H9 (cell line): Measurements from ENCODE around the gene BTBD3. TPM values are rescaled to one million over a fixed set of nuclear protein-coding genes. Genes with fewer than 3 reads are reported as not detected.

ENCODE experiments used
- DNase-seq: peaks from one replicate; pipeline ENCODE4 v3.0.0-alpha.2; 2017
- H2AFZ ChIP-seq: one replicate; pipeline ENCODE4 v1.6.1; 2013; ENCODE audit warnings: mild to moderate bottlenecking, low read length, control low read depth, moderate library complexity
- H2AK5ac ChIP-seq: 2 replicates; pipeline ENCODE4 v1.6.1; 2013; ENCODE audit warnings: low read length, control low read depth, mixed read lengths; ENCODE audit not compliant: insufficient read length
- H2BK120ac ChIP-seq: one replicate; pipeline ENCODE4 v1.6.1; 2013; ENCODE audit warnings: low read depth, mild to moderate bottlenecking, low read length, control low read depth, inconsistent platforms; ENCODE audit not compliant: poor library complexity, severe bottlenecking
- H2BK12ac ChIP-seq: 2 replicates; pipeline ENCODE4 v1.6.1; 2013; ENCODE audit warnings: low read length, control low read depth, mixed read lengths, low read depth; ENCODE audit not compliant: insufficient read length
- H2BK15ac ChIP-seq: 2 replicates; pipeline ENCODE4 v1.6.1; 2013; ENCODE audit warnings: low read depth, low read length, control low read depth
- H2BK20ac ChIP-seq: one replicate; pipeline ENCODE4 v1.6.1; 2013; ENCODE audit warnings: low read depth, mild to moderate bottlenecking, low read length, control low read depth, inconsistent platforms; ENCODE audit not compliant: poor library complexity, severe bottlenecking
- H2BK5ac ChIP-seq: 2 replicates; pipeline ENCODE4 v1.6.1; 2013; ENCODE audit warnings: low read length, control low read depth, mixed read lengths; ENCODE audit not compliant: insufficient read length
- H3K14ac ChIP-seq: 2 replicates; pipeline ENCODE4 v1.6.1; 2013; ENCODE audit warnings: low read length, control low read depth; ENCODE audit not compliant: insufficient read depth
- H3K18ac ChIP-seq: 2 replicates; pipeline ENCODE4 v1.6.1; 2013; ENCODE audit warnings: low read depth, mild to moderate bottlenecking, mixed read lengths, low read length, control low read depth; ENCODE audit not compliant: insufficient read length
- H3K23ac ChIP-seq: 2 replicates; pipeline ENCODE4 v1.6.1; 2013; ENCODE audit warnings: low read length, control low read depth, mixed read lengths, low read depth; ENCODE audit not compliant: insufficient read length
- H3K23me2 ChIP-seq: 2 replicates; pipeline ENCODE4 v1.6.1; 2013; ENCODE audit warnings: low read depth, mild to moderate bottlenecking, mixed read lengths, low read length, control low read depth; ENCODE audit not compliant: insufficient read length, poor library complexity, severe bottlenecking
- H3K27ac ChIP-seq: 2 replicates; pipeline ENCODE4 v1.5.1; 2013; ENCODE audit warnings: low read length, control low read depth, mixed read lengths, low read depth; ENCODE audit not compliant: insufficient read length
- H3K27me3 ChIP-seq: 2 replicates; pipeline ENCODE4 v1.6.1; 2013; ENCODE audit warnings: low read length, control low read depth, inconsistent platforms; ENCODE audit not compliant: insufficient read depth
- H3K4ac ChIP-seq: 2 replicates; pipeline ENCODE4 v1.6.1; 2013; ENCODE audit warnings: low read depth, mild to moderate bottlenecking, control low read depth, inconsistent platforms, low read length, moderate library complexity
- H3K4me1 ChIP-seq: 2 replicates; pipeline ENCODE4 v1.6.1; 2013; ENCODE audit warnings: low read length, control low read depth, inconsistent platforms; ENCODE audit not compliant: insufficient read depth
- H3K4me2 ChIP-seq: 2 replicates; pipeline ENCODE4 v1.6.1; 2013; ENCODE audit warnings: low read length, control low read depth, mixed read lengths; ENCODE audit not compliant: insufficient read length, insufficient read depth
- H3K56ac ChIP-seq: 2 replicates; pipeline ENCODE4 v1.6.1; 2013; ENCODE audit warnings: low read depth, mild to moderate bottlenecking, mixed read lengths, low read length, control low read depth; ENCODE audit not compliant: insufficient read length
- H3K79me1 ChIP-seq: 2 replicates; pipeline ENCODE4 v1.6.1; 2013; ENCODE audit warnings: low read depth, mild to moderate bottlenecking, moderate library complexity, low read length, control low read depth, inconsistent platforms; ENCODE audit not compliant: insufficient read depth, poor library complexity, severe bottlenecking
- H3K79me2 ChIP-seq: 2 replicates; pipeline ENCODE4 v1.6.1; 2013; ENCODE audit warnings: low read length, control low read depth, inconsistent platforms; ENCODE audit not compliant: insufficient read depth
- H3K9ac ChIP-seq: 2 replicates; pipeline ENCODE4 v1.6.1; 2013; ENCODE audit warnings: low read length, control low read depth, mixed read lengths; ENCODE audit not compliant: insufficient read length; ENCODE audit errors: extremely low read depth
- H3K9me3 ChIP-seq: one replicate; pipeline ENCODE4 v1.6.1; 2013; ENCODE audit warnings: low read depth, low read length, inconsistent platforms; ENCODE audit not compliant: control insufficient read depth
- H3T11ph ChIP-seq: one replicate; pipeline ENCODE4 v1.6.1; 2013; ENCODE audit warnings: mild to moderate bottlenecking, low read length, control low read depth, inconsistent platforms
- H4K20me1 ChIP-seq: one replicate; pipeline ENCODE4 v1.6.1; 2013; ENCODE audit not compliant: control insufficient read depth, insufficient read length, insufficient read depth
- H4K5ac ChIP-seq: 2 replicates; pipeline ENCODE4 v1.6.1; 2013; ENCODE audit warnings: low read depth, mild to moderate bottlenecking, mixed read lengths, low read length, control low read depth; ENCODE audit not compliant: insufficient read length
- H4K8ac ChIP-seq: replicated peaks from 2 replicates; pipeline ENCODE4 v1.6.1; 2013; ENCODE audit warnings: low read length, control low read depth, mixed read lengths, low read depth; ENCODE audit not compliant: insufficient read length
- H4K91ac ChIP-seq: 2 replicates; pipeline ENCODE4 v1.6.1; 2013; ENCODE audit warnings: low read depth, mild to moderate bottlenecking, moderate library complexity, mixed read lengths, low read length, control low read depth; ENCODE audit not compliant: insufficient read length
- H3K27ac Mint-ChIP-seq, 3 experiments: 2 replicates in 2 of 3; 3 replicates in 1 of 3; pipeline ENCODE4 v1.8.0; 2020 to 2021; ENCODE audit warnings: mixed read lengths in 3 of 3, mild to moderate bottlenecking in 1 of 3, moderate library complexity in 1 of 3
- H3K27me3 Mint-ChIP-seq: 2 replicates; pipeline ENCODE4 v1.8.0; 2021; ENCODE audit warnings: low read depth, mild to moderate bottlenecking, moderate library complexity, mixed read lengths
- H3K36me3 Mint-ChIP-seq, 3 experiments: 2 replicates in 2 of 3; 3 replicates in 1 of 3; pipeline ENCODE4 v1.8.0; 2020 to 2021; ENCODE audit warnings: low read depth in 3 of 3, mixed read lengths in 3 of 3; ENCODE audit not compliant: insufficient read depth in 1 of 3
- H3K4me1 Mint-ChIP-seq, 2 experiments: 2 replicates each; pipeline ENCODE4 v1.8.0; 2020; ENCODE audit warnings: mixed read lengths in 2 of 2
- H3K4me3 Mint-ChIP-seq, 2 experiments: 2 replicates in 1 of 2; 3 replicates in 1 of 2; pipeline ENCODE4 v1.8.0; 2020 to 2021; ENCODE audit warnings: mild to moderate bottlenecking in 2 of 2, mixed read lengths in 2 of 2, moderate library complexity in 1 of 2
- H3K9me3 Mint-ChIP-seq, 2 experiments: 2 replicates in 1 of 2; 3 replicates in 1 of 2; pipeline ENCODE4 v1.8.0; 2020; ENCODE audit warnings: mild to moderate bottlenecking in 2 of 2, mixed read lengths in 2 of 2, moderate library complexity in 1 of 2
- CTCF ChIP-seq: fragments of 200-600 bp; sonication (generic); conservative IDR thresholded peaks from 3 replicates; pipeline ENCODE4 v1.8.0; 2021; ENCODE audit warnings: antibody characterized with exemption, mild to moderate bottlenecking
- WGBS: extraction: QIAGEN DNeasy Blood & Tissue Kit; methylation state at CpG from one replicate; pipeline ENCODE4 v1.1.7; 2013; ENCODE audit warnings: missing lambda C conversion rate, low lambda C conversion rate, mixed read lengths; ENCODE audit not compliant: insufficient read length; ENCODE audit errors: extremely low coverage; 5-methylcytosine and 5-hydroxymethylcytosine counted together
- total RNA-seq: library from RNA; stranded (reverse); gene quantifications from 2 replicates; pipeline ENCODE4 v1.2.1, GENCODE V29; 2021

The BTBD3 gene
- total RNA-seq, 1 experiment from 2014 or later = 62.1 TPM

- H3K4me2 ChIP-seq = no peak overlapping the region
- no peak overlapping the region for H3K18ac ChIP-seq
- H3K9me3 Mint-ChIP-seq = no peaks in the 10 kb centered on the region
- no peak overlapping the region for H3K56ac ChIP-seq
- H3K4me1 ChIP-seq = no peaks in the 10 kb centered on the region
- no peaks in the 10 kb centered on the region; the same call in 1 of the 2 replicates for H3K27me3 Mint-ChIP-seq
- H4K5ac ChIP-seq = no peak overlapping the region
- H2AK5ac ChIP-seq = no peak overlapping the region
- H2BK12ac ChIP-seq = no peak overlapping the region
- no peak for DNase-seq
- no peak overlapping the region for H2BK120ac ChIP-seq
- no peaks in the 10 kb centered on the region for H3K36me3 Mint-ChIP-seq
- H3K79me1 ChIP-seq = no peaks in the 10 kb centered on the region
- H3K23ac ChIP-seq = no peak overlapping the region
- H3K14ac ChIP-seq = no peak overlapping the region
- H3K79me2 ChIP-seq = no peaks in the 10 kb centered on the region
- no peak overlapping the region for H2BK15ac ChIP-seq
- H3K4me3 Mint-ChIP-seq = no peak overlapping the region
- no peaks in the 10 kb centered on the region for H4K20me1 ChIP-seq
- TF ChIP-seq CTCF = no peak
- no CpG with 5 or more reads among the region's 6 CpGs for WGBS
- no peak overlapping the region for H3K9ac ChIP-seq
- peaks cover 0 to 4% of the 10 kb centered on the region in 2 experiments; a peak in 1 of 4 replicates for H3K4me1 Mint-ChIP-seq
- H3K27ac Mint-ChIP-seq = no peak overlapping the region
- no peak overlapping the region for H3K4ac ChIP-seq
- H4K91ac ChIP-seq = no peak overlapping the region
- H2BK20ac ChIP-seq = no peak overlapping the region
- no peaks in the 10 kb centered on the region for H3K23me2 ChIP-seq
- H3K27ac ChIP-seq = no peak overlapping the region
- no peaks in the 10 kb centered on the region for H3K27me3 ChIP-seq
- no peak overlapping the region for H2BK5ac ChIP-seq
- H2AFZ ChIP-seq = no peak overlapping the region
- no peak overlapping the region for H4K8ac ChIP-seq
- no peak overlapping the region for H3T11ph ChIP-seq
- H3K9me3 ChIP-seq = no peaks in the 10 kb centered on the region
Observed at GRCh38 chr20:11936157-11936556, 18.5 kb downstream of the BTBD3 start.
